CD4-positive, alpha-beta memory T cell (primary cell): ENCODE results near the gene SLC6A6. TPM values are rescaled to one million over a fixed set of nuclear protein-coding genes. Genes with fewer than 3 reads are reported as not detected.

Experiments used
- CTCF ChIA-PET: fragments of 350-600 bp; sonication (Branson Sonifier 250); formaldehyde crosslinking; loops from one replicate; lab custom pipeline; 2021; ENCODE audit warnings: inconsistent platforms; ENCODE audit not compliant: partially characterized antibody; lab: Charles Lee
- POLR2A ChIA-PET: fragments of 350-600 bp; sonication (Branson Sonifier 250); formaldehyde crosslinking; loops from one replicate; lab custom pipeline; 2021; ENCODE audit not compliant: partially characterized antibody; lab: Charles Lee
- DNase-seq, 5 donors: peaks; one replicate each; pipeline versions ENCODE4 v3.0.0 to v3.0.0-alpha.2; 2020 to 2022; ENCODE audit warnings: mixed read lengths in 1 of 5
- H3K27ac ChIP-seq: one replicate; pipeline ENCODE4 v1.7.0; 2013; ENCODE audit warnings: low read depth, low read length
- H3K27me3 ChIP-seq: 2 replicates; pipeline ENCODE4 v1.7.0; 2013; ENCODE audit warnings: mild to moderate bottlenecking, low read length, moderate library complexity; ENCODE audit not compliant: insufficient read depth
- H3K36me3 ChIP-seq: 2 replicates; pipeline ENCODE4 v1.7.0; 2013; ENCODE audit warnings: mild to moderate bottlenecking, low read length, moderate library complexity; ENCODE audit not compliant: insufficient read depth
- H3K4me1 ChIP-seq: 2 replicates; pipeline ENCODE4 v1.7.0; 2013; ENCODE audit warnings: mild to moderate bottlenecking, low read length, moderate library complexity; ENCODE audit not compliant: insufficient read depth
- H3K4me3 ChIP-seq, 2 donors: one replicate each; pipeline ENCODE4 v1.7.0; 2013; ENCODE audit warnings: low read length in 2 of 2, mild to moderate bottlenecking in 1 of 2
- H3K9me3 ChIP-seq, 2 donors: one replicate each; pipeline ENCODE4 v1.7.0; 2013; ENCODE audit warnings: low read length in 2 of 2, control low read depth in 1 of 2; ENCODE audit not compliant: control insufficient read depth in 1 of 2
- H3K27ac Mint-ChIP-seq, 7 donors: one replicate each; pipeline ENCODE4 v1.8.0; 2020 to 2021; ENCODE audit warnings: mixed read lengths in 7 of 7, mild to moderate bottlenecking in 6 of 7, inconsistent platforms in 3 of 7, moderate library complexity in 3 of 7
- H3K27me3 Mint-ChIP-seq, 2 donors: one replicate each; pipeline ENCODE4 v1.8.0; 2020 to 2021; ENCODE audit warnings: mixed read lengths in 2 of 2
- H3K36me3 Mint-ChIP-seq, 2 donors: one replicate each; pipeline ENCODE4 v1.8.0; 2020 to 2021; ENCODE audit warnings: mixed read lengths in 2 of 2, inconsistent platforms in 1 of 2, mild to moderate bottlenecking in 1 of 2
- H3K4me1 Mint-ChIP-seq, 4 donors: one replicate each; pipeline ENCODE4 v1.8.0; 2020 to 2021; ENCODE audit warnings: mixed read lengths in 4 of 4, mild to moderate bottlenecking in 1 of 4
- H3K4me3 Mint-ChIP-seq, 8 donors: one replicate each; pipeline ENCODE4 v1.8.0; 2020 to 2021; ENCODE audit warnings: mixed read lengths in 8 of 8, mild to moderate bottlenecking in 7 of 8, moderate library complexity in 6 of 8, inconsistent platforms in 3 of 8
- H3K9me3 Mint-ChIP-seq, 8 donors: one replicate each; pipeline ENCODE4 v1.8.0; 2020 to 2021; ENCODE audit warnings: mixed read lengths in 8 of 8, mild to moderate bottlenecking in 5 of 8, inconsistent platforms in 3 of 8, moderate library complexity in 1 of 8
- intact Hi-C: fragments of 100-400 bp; cut with micrococcal nuclease; formaldehyde crosslinking; loops from one replicate; pipeline ENCODE4 v1.15.1; 2023
- polyA plus RNA-seq, 2 donors: library from polyadenylated mRNA; unstranded; fragments of 300-500 nt; fragmentation: Illumina TruSeq; gene quantifications; one replicate each; pipeline ENCODE4 v1.2.3, GENCODE V29; 2021
- total RNA-seq, 2 experiments: library from RNA; stranded (reverse); gene quantifications; one replicate each; pipeline ENCODE4 v1.2.3, GENCODE V29; 2021

Gene SLC6A6
- total and polyA plus RNA-seq, 4 experiments from 2014 or later, result 3.8 to 51.8 (median 29.7) TPM

DNA sequence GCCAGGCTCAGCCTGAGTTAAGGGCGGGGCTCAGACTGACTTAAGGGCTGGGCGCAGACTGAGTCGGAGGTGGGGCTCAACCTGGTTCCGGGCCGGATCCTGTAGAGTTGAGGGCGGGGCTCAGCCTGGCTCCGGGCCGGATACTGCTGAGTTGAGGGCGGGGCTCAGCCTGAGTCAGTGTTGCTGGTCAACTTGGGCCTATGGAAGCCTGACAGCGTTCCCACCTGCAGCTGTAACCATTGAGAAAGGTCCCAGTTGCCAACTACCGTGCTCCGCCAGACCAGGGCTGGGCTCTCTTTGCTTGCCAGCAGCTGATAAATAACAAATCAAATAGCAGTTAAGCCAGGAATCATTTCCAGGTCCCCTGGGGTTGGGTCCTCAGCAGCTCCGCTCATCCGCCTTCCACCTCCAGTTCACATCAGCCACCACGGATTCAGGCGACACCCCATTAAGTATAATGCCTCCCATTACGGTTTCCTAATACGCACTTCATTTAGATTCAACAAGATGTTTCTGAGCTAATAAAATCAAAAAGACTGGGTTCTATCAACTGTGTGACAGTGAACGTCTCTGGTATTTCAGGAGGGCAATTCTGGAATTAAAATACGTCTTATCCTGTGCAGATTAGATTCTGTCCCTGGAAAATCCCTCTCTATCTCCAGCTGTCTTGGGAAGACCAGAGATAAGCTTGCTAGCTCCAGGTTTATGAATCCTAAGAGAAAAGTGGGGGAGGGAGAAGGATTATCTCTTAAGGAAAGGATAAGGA is 130.5 kb downstream of the SLC6A6 start:
- ChIA-PET CTCF (interaction anchor here (1.0 to 1.1 kb wide), 2 partner anchors 20 to 330 kb away, joined by 3 read pairs; no protein-coding TSS in a partner anchor), POLR2A (no interaction called here)
- Mint-ChIP-seq H3K4me3 (no peak overlapping the region), H3K27ac (no peak overlapping the region), H3K36me3 (no peaks in the 10 kb centered on the region), H3K4me1 (peaks cover 0 to 1% (median 0%) of the 10 kb centered on the region in 4 donors), H3K9me3 (peaks cover 0 to 7% (median 0%) of the 10 kb centered on the region in 8 donors), H3K27me3 (peaks cover 9% of the 10 kb centered on the region in 2 donors)
- Histone ChIP-seq H3K4me3 (no peak overlapping the region), H3K27me3 (no peaks in the 10 kb centered on the region), H3K9me3 (no peaks in the 10 kb centered on the region), H3K27ac (no peak overlapping the region), H3K36me3 (no peaks in the 10 kb centered on the region), H3K4me1 (no peaks in the 10 kb centered on the region)
- intact Hi-C loops, result no loop called here
- no peak for DNase-seq

GRCh38 chr3:14533457-14533958 is 131.1 kb downstream of the SLC6A6 start:
- no peaks in the 10 kb centered on the region for H3K36me3 ChIP-seq
- DNase-seq, result no peak
- H3K27me3 ChIP-seq, result no peaks in the 10 kb centered on the region
- Mint-ChIP-seq H3K36me3 (no peaks in the 10 kb centered on the region), H3K27me3 (peaks cover 6 to 9% of the 10 kb centered on the region in 2 donors), H3K4me1 (no peaks in the 10 kb centered on the region), H3K9me3 (peaks cover 0 to 5% (median 0%) of the 10 kb centered on the region in 8 donors), H3K4me3 (no peak overlapping the region), H3K27ac (no peak overlapping the region)
- no peaks in the 10 kb centered on the region for H3K9me3 ChIP-seq
- H3K4me1 ChIP-seq, result no peaks in the 10 kb centered on the region
- no peak overlapping the region for H3K27ac ChIP-seq
- ChIA-PET CTCF (interaction anchor here (1.0 to 1.1 kb wide), 2 partner anchors 20 to 331 kb away, joined by 3 read pairs; no protein-coding TSS in a partner anchor), POLR2A (no interaction called here)
- intact Hi-C loops, result no loop called here
- H3K4me3 ChIP-seq, result no peak overlapping the region

DNA sequence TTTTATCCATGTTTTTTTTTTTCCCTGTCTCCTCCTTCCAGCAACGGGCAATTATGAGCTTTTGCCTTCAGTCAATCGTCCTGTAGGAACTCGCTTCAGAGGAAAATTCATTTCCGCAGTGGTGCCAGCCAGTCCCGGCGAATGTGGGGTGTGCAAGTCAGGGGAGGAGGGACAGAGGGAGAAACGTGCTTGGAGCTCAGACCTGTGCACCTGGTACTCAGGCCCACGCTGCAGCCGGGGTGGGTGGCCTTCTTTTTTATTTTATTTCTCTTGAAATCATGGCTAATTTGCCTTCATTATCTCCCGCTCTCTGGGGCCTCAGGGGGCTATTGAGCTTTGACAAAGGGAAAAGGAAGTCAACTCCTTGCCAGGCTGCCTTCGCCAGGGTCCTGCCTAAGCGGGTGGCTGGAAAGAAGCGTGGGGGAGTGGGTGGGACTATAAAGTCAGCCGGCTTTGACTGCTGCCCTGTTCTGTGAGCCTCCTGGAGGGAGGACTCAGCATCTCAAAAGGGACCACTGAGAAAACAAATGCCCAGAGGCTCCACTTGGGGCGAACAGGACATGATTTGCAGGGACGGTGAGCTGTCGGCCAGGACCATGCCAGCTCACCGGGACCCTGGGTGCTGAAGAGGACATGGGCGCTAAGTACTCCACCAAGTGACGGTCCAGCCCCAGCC is 132.2 kb downstream of the SLC6A6 start:
- H3K36me3 ChIP-seq, result no peaks in the 10 kb centered on the region
- Mint-ChIP-seq H3K4me3 (no peak overlapping the region), H3K9me3 (peaks cover 0 to 5% (median 0%) of the 10 kb centered on the region in 8 donors), H3K4me1 (no peaks in the 10 kb centered on the region), H3K36me3 (no peaks in the 10 kb centered on the region), H3K27me3 (peaks cover 6% of the 10 kb centered on the region in 2 donors), H3K27ac (no peak overlapping the region)
- H3K27ac ChIP-seq, result no peak overlapping the region
- intact Hi-C loops, result no loop called here
- H3K27me3 ChIP-seq, result no peaks in the 10 kb centered on the region
- DNase-seq, result no peak
- H3K4me1 ChIP-seq, result no peaks in the 10 kb centered on the region
- H3K4me3 ChIP-seq, result no peak overlapping the region
- H3K9me3 ChIP-seq, result no peaks in the 10 kb centered on the region
- CTCF ChIA-PET, result no interaction called here
- POLR2A ChIA-PET, result no interaction called here

DNA sequence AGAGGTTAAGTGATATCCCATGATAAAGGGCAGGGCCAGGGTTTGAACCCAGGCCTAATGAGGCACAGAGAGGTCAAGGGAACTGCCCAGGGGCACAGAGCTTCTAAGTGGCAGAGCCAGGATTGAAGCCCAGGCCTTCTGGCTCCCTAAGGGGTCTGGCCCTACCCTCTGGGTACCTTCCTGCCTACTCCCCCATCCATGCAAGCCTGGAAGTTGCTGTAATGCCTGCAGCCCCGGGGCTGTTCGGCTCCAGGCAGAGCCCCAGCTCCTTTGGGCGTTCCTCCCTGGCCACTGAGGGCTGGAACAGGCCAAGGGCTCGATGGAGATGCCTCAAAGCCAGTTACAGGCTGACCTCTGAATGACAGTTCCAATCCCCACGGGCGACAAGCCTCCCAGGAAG is 133.2 kb downstream of the SLC6A6 start:
- ChIA-PET CTCF (no interaction called here), POLR2A (no interaction called here)
- Mint-ChIP-seq H3K27me3 (peaks cover 3 to 6% of the 10 kb centered on the region in 2 donors), H3K36me3 (no peaks in the 10 kb centered on the region), H3K4me3 (no peak overlapping the region), H3K27ac (no peak overlapping the region), H3K9me3 (peaks cover 0 to 2% (median 0%) of the 10 kb centered on the region in 8 donors), H3K4me1 (no peaks in the 10 kb centered on the region)
- Histone ChIP-seq H3K27me3 (no peaks in the 10 kb centered on the region), H3K4me3 (no peak overlapping the region), H3K9me3 (no peaks in the 10 kb centered on the region), H3K27ac (no peak overlapping the region), H3K4me1 (no peaks in the 10 kb centered on the region), H3K36me3 (no peaks in the 10 kb centered on the region)
- DNase-seq, result no peak
- intact Hi-C loops, result no loop called here

GRCh38 chr3:14536055-14536815 is 133.8 kb downstream of the SLC6A6 start:
- H3K9me3 Mint-ChIP-seq, result no peaks in the 10 kb centered on the region
- intact Hi-C loops, result no loop called here

DNA sequence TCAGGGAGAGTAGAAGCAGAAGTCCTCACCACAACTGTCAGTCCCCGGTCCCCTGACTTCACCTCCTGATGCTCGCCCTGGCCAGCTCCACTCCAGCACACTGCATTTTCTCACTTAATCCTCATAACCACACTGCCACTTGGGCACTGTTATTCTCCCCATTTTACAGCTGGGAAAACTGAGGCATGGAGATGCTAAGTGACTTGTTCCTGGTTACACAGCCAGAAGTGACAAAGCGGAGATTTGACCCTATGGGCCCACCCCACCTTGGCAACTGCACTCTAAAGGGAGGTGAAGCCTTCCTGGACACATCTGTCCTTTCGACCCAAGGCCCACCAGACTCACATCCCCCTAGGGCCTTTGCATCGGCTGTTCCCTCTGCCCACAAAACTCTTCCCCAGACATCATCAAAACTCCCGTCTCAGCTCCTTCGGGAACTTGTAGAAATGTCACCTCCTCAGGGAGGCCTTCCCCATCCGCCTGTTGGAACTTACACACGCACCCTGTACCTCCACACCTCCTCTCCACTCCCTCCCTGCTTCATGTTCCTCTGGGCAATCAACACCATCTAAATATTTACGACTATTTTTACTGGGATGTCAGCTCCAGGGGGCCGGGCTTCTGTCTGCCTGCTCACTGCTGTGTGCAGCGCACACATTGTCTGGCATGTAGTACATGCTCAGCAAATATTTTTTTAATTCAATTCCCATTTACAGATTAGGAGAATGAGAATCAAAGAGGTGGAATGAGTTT is 134.6 kb downstream of the SLC6A6 start:
- Mint-ChIP-seq H3K27me3 (peaks cover 3 to 6% of the 10 kb centered on the region in 2 donors), H3K4me1 (no peaks in the 10 kb centered on the region), H3K36me3 (no peaks in the 10 kb centered on the region), H3K27ac (no peak overlapping the region), H3K4me3 (no peak overlapping the region), H3K9me3 (no peaks in the 10 kb centered on the region)
- Histone ChIP-seq H3K9me3 (no peaks in the 10 kb centered on the region), H3K36me3 (no peaks in the 10 kb centered on the region), H3K4me3 (no peak overlapping the region), H3K27ac (no peak overlapping the region), H3K27me3 (no peaks in the 10 kb centered on the region), H3K4me1 (no peaks in the 10 kb centered on the region)
- DNase-seq, result no peak
- CTCF ChIA-PET, result no interaction called here
- intact Hi-C loops, result no loop called here
- POLR2A ChIA-PET, result no interaction called here

More at GRCh38 chr3:14536055-14536815, 133.8 kb downstream of the SLC6A6 start:
- ChIA-PET CTCF (no interaction called here), POLR2A (no interaction called here)
- Histone ChIP-seq H3K9me3 (no peaks in the 10 kb centered on the region), H3K4me1 (no peaks in the 10 kb centered on the region), H3K4me3 (no peak overlapping the region), H3K36me3 (no peaks in the 10 kb centered on the region), H3K27me3 (no peaks in the 10 kb centered on the region), H3K27ac (no peak overlapping the region)
- peaks cover 3 to 6% of the 10 kb centered on the region in 2 donors for H3K27me3 Mint-ChIP-seq
- no peak overlapping the region for H3K4me3 Mint-ChIP-seq
- H3K36me3 Mint-ChIP-seq, result no peaks in the 10 kb centered on the region
- no peak for DNase-seq
- no peaks in the 10 kb centered on the region for H3K4me1 Mint-ChIP-seq
- H3K27ac Mint-ChIP-seq, result no peak overlapping the region
